Esophagus muscularis mucosa (tissue), 4 donors: ENCODE measurements around the gene CLN5.

Experiments
- EP300 ChIP-seq: sonication (generic); formaldehyde crosslinking; IDR thresholded peaks from one replicate; pipeline ENCODE4 v1.6.1; 2017; ENCODE audit warnings: antibody characterized with exemption
- POLR2A ChIP-seq: fragments of 450-650 bp; IDR thresholded peaks from one replicate; pipeline ENCODE4 v1.6.1; 2017; ENCODE audit warnings: antibody characterized with exemption, moderate library complexity, mild to moderate bottlenecking, low read depth
- TF ChIP-seq, protein P1 (sequence below), 3 experiments: fragments of 200-600 bp in 2 of 3; fragments of 450-650 bp in 1 of 3; sonication (generic) in 2 of 3; IDR thresholded peaks; one replicate each; pipeline ENCODE4 v1.5.1; 2017 to 2019; ENCODE audit warnings: antibody characterized with exemption in 3 of 3, mild to moderate bottlenecking in 2 of 3, moderate library complexity in 1 of 3

DNA sequence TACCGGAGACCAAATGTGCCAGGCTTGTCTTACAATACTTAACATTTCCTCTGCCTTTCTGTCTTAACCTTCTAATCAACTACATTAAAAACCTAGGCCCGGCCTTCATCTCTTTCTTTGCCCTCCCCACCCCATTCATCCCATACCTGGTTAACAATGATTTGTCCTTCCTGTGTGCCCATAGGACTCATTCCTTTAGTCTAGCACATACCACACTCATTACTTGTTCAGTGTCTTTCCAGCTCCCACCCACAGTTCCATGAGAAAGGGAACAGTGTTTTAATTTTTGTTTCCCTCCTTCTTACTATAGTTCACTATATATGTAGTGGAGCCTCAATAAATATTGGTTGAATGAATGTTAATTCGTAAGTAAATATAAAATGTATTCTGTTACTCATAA is 2.4 kb downstream of the CLN5 start:
- TF ChIP-seq, protein P1, sequence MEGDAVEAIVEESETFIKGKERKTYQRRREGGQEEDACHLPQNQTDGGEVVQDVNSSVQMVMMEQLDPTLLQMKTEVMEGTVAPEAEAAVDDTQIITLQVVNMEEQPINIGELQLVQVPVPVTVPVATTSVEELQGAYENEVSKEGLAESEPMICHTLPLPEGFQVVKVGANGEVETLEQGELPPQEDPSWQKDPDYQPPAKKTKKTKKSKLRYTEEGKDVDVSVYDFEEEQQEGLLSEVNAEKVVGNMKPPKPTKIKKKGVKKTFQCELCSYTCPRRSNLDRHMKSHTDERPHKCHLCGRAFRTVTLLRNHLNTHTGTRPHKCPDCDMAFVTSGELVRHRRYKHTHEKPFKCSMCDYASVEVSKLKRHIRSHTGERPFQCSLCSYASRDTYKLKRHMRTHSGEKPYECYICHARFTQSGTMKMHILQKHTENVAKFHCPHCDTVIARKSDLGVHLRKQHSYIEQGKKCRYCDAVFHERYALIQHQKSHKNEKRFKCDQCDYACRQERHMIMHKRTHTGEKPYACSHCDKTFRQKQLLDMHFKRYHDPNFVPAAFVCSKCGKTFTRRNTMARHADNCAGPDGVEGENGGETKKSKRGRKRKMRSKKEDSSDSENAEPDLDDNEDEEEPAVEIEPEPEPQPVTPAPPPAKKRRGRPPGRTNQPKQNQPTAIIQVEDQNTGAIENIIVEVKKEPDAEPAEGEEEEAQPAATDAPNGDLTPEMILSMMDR (IDR thresholded peaks at IDR 0.05) = no peak
- no peak for TF ChIP-seq POLR2A
- TF ChIP-seq EP300 = no peak
